ENCODE measurements around the gene ZYG11B. TPM values are rescaled to one million over a fixed set of nuclear protein-coding genes. Genes with fewer than 3 reads are reported as not detected.

The ZYG11B gene
- polyA plus RNA-seq, 1 donor from 2014 or later, result 48.7 TPM

DNA sequence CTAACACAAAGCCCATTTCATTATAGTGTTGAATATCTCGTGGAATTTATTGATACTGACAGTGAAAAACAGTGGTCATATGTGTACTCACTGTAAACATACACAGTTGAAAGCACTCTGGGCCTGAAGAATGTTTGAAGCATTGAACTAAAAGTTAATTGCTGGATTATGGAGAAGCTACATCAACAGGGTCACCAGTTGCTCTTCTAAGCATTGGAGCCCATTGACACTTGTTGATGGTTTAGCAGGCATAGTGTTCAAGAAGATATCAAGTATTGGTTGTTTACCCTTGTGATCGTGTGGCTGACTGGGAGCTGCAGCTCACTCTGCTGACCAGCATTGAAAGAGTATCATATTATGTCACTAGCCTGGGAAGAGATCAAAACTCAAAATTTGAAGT, 126.6 kb downstream of the ZYG11B start:
- no peaks in the 10 kb centered on the region for H3K36me3 ChIP-seq (ENCODE audit: insufficient read depth, low read length)
- no peaks in the 10 kb centered on the region for H3F3A ChIP-seq (ENCODE audit: insufficient read depth, low read length, poor library complexity, severe bottlenecking)
- no peak overlapping the region for H3K9ac ChIP-seq (ENCODE audit: low read length)
- no peak overlapping the region for H3K27ac ChIP-seq (ENCODE audit: low read length)
- H3K4me2 ChIP-seq (ENCODE audit: low read length), result no peak overlapping the region
- no peaks in the 10 kb centered on the region for H4K20me1 ChIP-seq (ENCODE audit: insufficient read depth)
- H3K9me3 ChIP-seq (ENCODE audit: low read length), result no peaks in the 10 kb centered on the region
- H3K4me3 ChIP-seq (ENCODE audit: low read length), result no peak overlapping the region
- H3K79me2 ChIP-seq (replicated peaks; ENCODE audit: insufficient read depth, low read length), result no peaks in the 10 kb centered on the region
- TF ChIP-seq, protein P1, sequence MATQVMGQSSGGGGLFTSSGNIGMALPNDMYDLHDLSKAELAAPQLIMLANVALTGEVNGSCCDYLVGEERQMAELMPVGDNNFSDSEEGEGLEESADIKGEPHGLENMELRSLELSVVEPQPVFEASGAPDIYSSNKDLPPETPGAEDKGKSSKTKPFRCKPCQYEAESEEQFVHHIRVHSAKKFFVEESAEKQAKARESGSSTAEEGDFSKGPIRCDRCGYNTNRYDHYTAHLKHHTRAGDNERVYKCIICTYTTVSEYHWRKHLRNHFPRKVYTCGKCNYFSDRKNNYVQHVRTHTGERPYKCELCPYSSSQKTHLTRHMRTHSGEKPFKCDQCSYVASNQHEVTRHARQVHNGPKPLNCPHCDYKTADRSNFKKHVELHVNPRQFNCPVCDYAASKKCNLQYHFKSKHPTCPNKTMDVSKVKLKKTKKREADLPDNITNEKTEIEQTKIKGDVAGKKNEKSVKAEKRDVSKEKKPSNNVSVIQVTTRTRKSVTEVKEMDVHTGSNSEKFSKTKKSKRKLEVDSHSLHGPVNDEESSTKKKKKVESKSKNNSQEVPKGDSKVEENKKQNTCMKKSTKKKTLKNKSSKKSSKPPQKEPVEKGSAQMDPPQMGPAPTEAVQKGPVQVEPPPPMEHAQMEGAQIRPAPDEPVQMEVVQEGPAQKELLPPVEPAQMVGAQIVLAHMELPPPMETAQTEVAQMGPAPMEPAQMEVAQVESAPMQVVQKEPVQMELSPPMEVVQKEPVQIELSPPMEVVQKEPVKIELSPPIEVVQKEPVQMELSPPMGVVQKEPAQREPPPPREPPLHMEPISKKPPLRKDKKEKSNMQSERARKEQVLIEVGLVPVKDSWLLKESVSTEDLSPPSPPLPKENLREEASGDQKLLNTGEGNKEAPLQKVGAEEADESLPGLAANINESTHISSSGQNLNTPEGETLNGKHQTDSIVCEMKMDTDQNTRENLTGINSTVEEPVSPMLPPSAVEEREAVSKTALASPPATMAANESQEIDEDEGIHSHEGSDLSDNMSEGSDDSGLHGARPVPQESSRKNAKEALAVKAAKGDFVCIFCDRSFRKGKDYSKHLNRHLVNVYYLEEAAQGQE (IDR thresholded peaks at IDR 0.05; ENCODE audit: borderline replicate concordance), result no peak
- no peak for TF ChIP-seq SMC3 (conservative IDR thresholded peaks at IDR 0.05; ENCODE audit: poor library complexity)
- TF ChIP-seq EZH2 (IDR thresholded peaks at IDR 0.05; ENCODE audit: borderline replicate concordance, insufficient read depth, low read length, poor library complexity, severe bottlenecking), result no peak
- TF ChIP-seq TAF1 (IDR thresholded peaks at IDR 0.05; ENCODE audit: low read depth), result no peak
- no peak for TF ChIP-seq POLR2AphosphoS5 (IDR thresholded peaks at IDR 0.05)
- TF ChIP-seq MXI1 (conservative IDR thresholded peaks at IDR 0.05; ENCODE audit: poor library complexity, severe bottlenecking), result no peak
- H3K27me3 ChIP-seq (ENCODE audit: insufficient read depth, low read depth, low read length), result no peaks in the 10 kb centered on the region
- H2AFZ ChIP-seq (ENCODE audit: low read depth, low read length), result no peak overlapping the region
- H3K9me2 ChIP-seq (ENCODE audit: insufficient read depth, low read length), result no peaks in the 10 kb centered on the region

DNA sequence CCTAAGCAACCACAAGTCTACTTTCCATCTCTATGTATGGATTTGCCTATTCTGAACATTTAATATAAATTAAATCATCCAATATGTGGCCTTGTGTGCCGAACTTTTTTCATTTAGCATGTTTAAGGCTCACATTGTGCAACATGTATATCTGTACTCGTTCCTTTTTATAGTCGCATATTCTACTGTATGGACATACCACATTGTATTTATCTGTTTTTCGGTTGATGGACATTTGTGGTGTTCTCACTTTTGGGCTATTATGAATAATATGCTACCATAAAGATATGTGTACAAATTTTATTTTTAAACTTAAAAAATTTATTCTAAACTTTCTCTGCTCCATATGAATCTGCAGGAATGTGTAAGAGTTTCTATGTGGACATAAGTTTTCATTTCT, 129.3 kb downstream of the ZYG11B start:
- H3K4me2 ChIP-seq (ENCODE audit: low read length), result no peak overlapping the region
- no peak overlapping the region for H3K27ac ChIP-seq (ENCODE audit: low read length)
- no peak overlapping the region for H3K4me3 ChIP-seq (ENCODE audit: low read length)
- no peaks in the 10 kb centered on the region for H3F3A ChIP-seq (ENCODE audit: insufficient read depth, low read length, poor library complexity, severe bottlenecking)
- no peaks in the 10 kb centered on the region for H3K9me3 ChIP-seq (ENCODE audit: low read length)
- H3K36me3 ChIP-seq (ENCODE audit: insufficient read depth, low read length), result no peaks in the 10 kb centered on the region
- H3K79me2 ChIP-seq (replicated peaks; ENCODE audit: insufficient read depth, low read length), result no peaks in the 10 kb centered on the region
- H3K27me3 ChIP-seq (ENCODE audit: insufficient read depth, low read depth, low read length), result no peaks in the 10 kb centered on the region
- no peaks in the 10 kb centered on the region for H4K20me1 ChIP-seq (ENCODE audit: insufficient read depth)
- no peak overlapping the region for H2AFZ ChIP-seq (ENCODE audit: low read depth, low read length)
- no peak for TF ChIP-seq SMC3 (conservative IDR thresholded peaks at IDR 0.05; ENCODE audit: poor library complexity)
- TF ChIP-seq TAF1 (IDR thresholded peaks at IDR 0.05; ENCODE audit: low read depth), result no peak
- no peak for TF ChIP-seq MXI1 (conservative IDR thresholded peaks at IDR 0.05; ENCODE audit: poor library complexity, severe bottlenecking)
- TF ChIP-seq, protein P1 (IDR thresholded peaks at IDR 0.05; ENCODE audit: borderline replicate concordance), result no peak
- TF ChIP-seq EZH2 (IDR thresholded peaks at IDR 0.05; ENCODE audit: borderline replicate concordance, insufficient read depth, low read length, poor library complexity, severe bottlenecking), result no peak
- no peak for TF ChIP-seq EP300 (conservative IDR thresholded peaks at IDR 0.05; ENCODE audit: poor library complexity, severe bottlenecking)
- TF ChIP-seq RAD21 (conservative IDR thresholded peaks at IDR 0.05), result no peak
- TF ChIP-seq POLR2AphosphoS5 (IDR thresholded peaks at IDR 0.05), result no peak
- TF ChIP-seq, protein P2, sequence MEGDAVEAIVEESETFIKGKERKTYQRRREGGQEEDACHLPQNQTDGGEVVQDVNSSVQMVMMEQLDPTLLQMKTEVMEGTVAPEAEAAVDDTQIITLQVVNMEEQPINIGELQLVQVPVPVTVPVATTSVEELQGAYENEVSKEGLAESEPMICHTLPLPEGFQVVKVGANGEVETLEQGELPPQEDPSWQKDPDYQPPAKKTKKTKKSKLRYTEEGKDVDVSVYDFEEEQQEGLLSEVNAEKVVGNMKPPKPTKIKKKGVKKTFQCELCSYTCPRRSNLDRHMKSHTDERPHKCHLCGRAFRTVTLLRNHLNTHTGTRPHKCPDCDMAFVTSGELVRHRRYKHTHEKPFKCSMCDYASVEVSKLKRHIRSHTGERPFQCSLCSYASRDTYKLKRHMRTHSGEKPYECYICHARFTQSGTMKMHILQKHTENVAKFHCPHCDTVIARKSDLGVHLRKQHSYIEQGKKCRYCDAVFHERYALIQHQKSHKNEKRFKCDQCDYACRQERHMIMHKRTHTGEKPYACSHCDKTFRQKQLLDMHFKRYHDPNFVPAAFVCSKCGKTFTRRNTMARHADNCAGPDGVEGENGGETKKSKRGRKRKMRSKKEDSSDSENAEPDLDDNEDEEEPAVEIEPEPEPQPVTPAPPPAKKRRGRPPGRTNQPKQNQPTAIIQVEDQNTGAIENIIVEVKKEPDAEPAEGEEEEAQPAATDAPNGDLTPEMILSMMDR (IDR thresholded peaks at IDR 0.05; ENCODE audit: poor library complexity, severe bottlenecking), result no peak
- H3K9ac ChIP-seq (ENCODE audit: low read length), result no peak overlapping the region
- H3K9me2 ChIP-seq (ENCODE audit: insufficient read depth, low read length), result no peaks in the 10 kb centered on the region

Data from neural cell (in vitro differentiated cells).